ENCODE data around the gene FGF13. TPM values are rescaled to one million over a fixed set of nuclear protein-coding genes. Genes with fewer than 3 reads are reported as not detected.

FGF13 gene
- total and polyA plus RNA-seq, 4 donors = 0.51 to 2.2 (median 0.79) TPM

DNA sequence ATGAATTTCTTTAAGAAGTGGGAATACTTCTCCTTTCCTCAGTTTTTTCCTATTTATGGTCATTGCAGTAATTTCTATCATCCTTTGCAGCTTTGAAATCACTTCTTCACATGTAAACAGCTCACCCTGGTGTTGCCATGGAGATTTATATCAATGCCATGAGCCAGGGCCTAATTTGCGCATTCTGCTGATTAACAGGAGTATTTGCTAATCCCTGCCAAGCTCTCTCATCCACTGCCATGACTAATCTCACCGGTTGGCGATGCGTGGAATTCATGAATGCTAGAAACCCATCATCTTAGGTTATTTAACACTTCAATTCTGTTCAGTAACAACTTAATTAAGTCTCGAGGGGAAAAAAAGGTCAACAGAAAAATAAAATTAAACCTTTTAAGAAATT lies 11.8 kb upstream of the FGF13 start:
- WGBS = 84% methylated on average over 5 of the region's 5 CpGs
- no peak for DNase-seq (ENCODE audit: low spot score)
- Histone ChIP-seq H3K4me3 (ENCODE audit: low read depth in 1 of 3, low read length in 3 of 3) (no peak overlapping the region), H3K36me3 (ENCODE audit: control insufficient read depth in 4 of 4, insufficient read depth in 3 of 4, low read depth in 1 of 4, low read length in 3 of 4) (no peaks in the 10 kb centered on the region), H3K27me3 (ENCODE audit: control insufficient read depth in 4 of 4, insufficient read depth in 4 of 4, low read length in 3 of 4) (peaks cover 0 to 2% (median 0%) of the 10 kb centered on the region in 4 donors), H3K9me3 (ENCODE audit: control insufficient read depth in 4 of 4, low read length in 3 of 4) (no peaks in the 10 kb centered on the region), H3K9ac (ENCODE audit: low read depth in 1 of 2, low read length in 2 of 2) (no peak overlapping the region), H3K27ac (ENCODE audit: low read depth in 1 of 2, low read length in 2 of 2) (no peak overlapping the region), H3K4me1 (ENCODE audit: control insufficient read depth in 4 of 4, insufficient read depth in 4 of 4, low read length in 3 of 4) (no peaks in the 10 kb centered on the region)
- TF ChIP-seq SP1 (IDR thresholded peaks at IDR 0.05) = no peak
- no peak for TF ChIP-seq RXRA (IDR thresholded peaks at IDR 0.05)
- no peak for TF ChIP-seq ATF3 (IDR thresholded peaks at IDR 0.05)

DNA sequence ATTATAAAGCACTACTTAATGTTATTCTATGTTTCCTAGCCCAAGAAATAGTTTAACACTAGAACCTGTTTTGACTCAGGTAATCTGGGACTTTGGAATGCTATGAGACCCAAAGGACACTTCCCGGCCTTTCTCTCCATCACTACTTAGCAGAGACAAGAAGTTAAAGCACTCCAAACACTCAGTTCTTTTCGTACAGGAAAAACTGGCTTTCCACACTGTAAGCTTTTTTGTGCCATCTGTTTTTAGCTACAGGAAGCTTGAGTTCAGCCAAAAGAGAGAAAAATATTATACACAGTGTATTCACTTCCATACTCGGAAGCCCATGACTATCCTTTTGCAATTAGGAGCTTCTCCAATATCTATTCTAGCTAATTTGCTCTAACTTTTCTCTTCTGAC lies 7.9 kb upstream of the FGF13 start:
- TF ChIP-seq JUND (IDR thresholded peaks at IDR 0.05) (no peak), TAF1 (conservative IDR thresholded peaks at IDR 0.05) (no peak), HNF4G (IDR thresholded peaks at IDR 0.05) (no peak), FOXA1 (IDR thresholded peaks at IDR 0.05) (no peak)
- no peak for DNase-seq (ENCODE audit: low spot score)
- Histone ChIP-seq H3K9ac (ENCODE audit: low read depth in 1 of 2, low read length in 2 of 2) (no peak overlapping the region), H3K9me3 (ENCODE audit: control insufficient read depth in 4 of 4, low read length in 3 of 4) (no peaks in the 10 kb centered on the region), H3K4me1 (ENCODE audit: control insufficient read depth in 4 of 4, insufficient read depth in 4 of 4, low read length in 3 of 4) (no peaks in the 10 kb centered on the region), H3K27ac (ENCODE audit: low read depth in 1 of 2, low read length in 2 of 2) (no peak overlapping the region), H3K4me3 (ENCODE audit: low read depth in 1 of 3, low read length in 3 of 3) (no peak overlapping the region), H3K36me3 (ENCODE audit: control insufficient read depth in 4 of 4, insufficient read depth in 3 of 4, low read depth in 1 of 4, low read length in 3 of 4) (no peaks in the 10 kb centered on the region), H3K27me3 (ENCODE audit: control insufficient read depth in 4 of 4, insufficient read depth in 4 of 4, low read length in 3 of 4) (peaks cover 0 to 7% (median 0%) of the 10 kb centered on the region in 4 donors)
- WGBS = 66% methylated on average over 3 of the region's 3 CpGs

DNA sequence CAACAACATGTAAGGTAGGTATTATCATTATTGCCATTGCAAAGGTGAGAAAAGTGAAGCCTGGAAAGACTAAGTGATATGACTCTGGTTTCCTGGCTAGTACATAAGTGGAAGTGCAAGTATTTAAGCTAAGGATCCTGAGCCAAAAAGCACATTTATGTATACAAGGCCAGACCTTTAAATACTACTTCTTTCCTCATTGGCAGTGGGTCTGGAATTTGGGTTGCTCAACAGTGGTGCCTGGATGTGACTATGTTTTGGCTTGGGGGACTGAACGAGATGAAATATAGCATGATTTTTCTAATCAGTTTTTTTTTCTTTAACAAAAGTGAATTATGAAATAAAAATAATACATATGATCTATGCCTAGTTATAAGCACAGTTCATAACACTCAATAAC lies 7.4 kb upstream of the FGF13 start:
- DNase-seq (ENCODE audit: low spot score) = no peak
- H3K27me3 ChIP-seq (ENCODE audit: control insufficient read depth in 4 of 4, insufficient read depth in 4 of 4, low read length in 3 of 4) = peaks cover 0 to 7% (median 0%) of the 10 kb centered on the region in 4 donors
- 69% methylated on average over 1 of the region's 1 CpG for WGBS
- H3K9ac ChIP-seq (ENCODE audit: low read depth in 1 of 2, low read length in 2 of 2) = no peak overlapping the region
- H3K4me1 ChIP-seq (ENCODE audit: control insufficient read depth in 4 of 4, insufficient read depth in 4 of 4, low read length in 3 of 4) = no peaks in the 10 kb centered on the region
- H3K4me3 ChIP-seq (ENCODE audit: low read depth in 1 of 3, low read length in 3 of 3) = no peak overlapping the region
- no peaks in the 10 kb centered on the region for H3K9me3 ChIP-seq (ENCODE audit: control insufficient read depth in 4 of 4, low read length in 3 of 4)
- H3K27ac ChIP-seq (ENCODE audit: low read depth in 1 of 2, low read length in 2 of 2) = no peak overlapping the region
- H3K36me3 ChIP-seq (ENCODE audit: control insufficient read depth in 4 of 4, insufficient read depth in 3 of 4, low read depth in 1 of 4, low read length in 3 of 4) = no peaks in the 10 kb centered on the region
- TF ChIP-seq JUND (IDR thresholded peaks at IDR 0.05) (no peak), FOXA2 (IDR thresholded peaks at IDR 0.05) (no peak), GABPA (IDR thresholded peaks at IDR 0.05 in 1 of 2, conservative IDR thresholded peaks at IDR 0.05 in 1 of 2) (no peak), RXRA (IDR thresholded peaks at IDR 0.05) (no peak)

GRCh38 chrX:138710866-138711341 lies 613 bp downstream of the FGF13 start:
- Histone ChIP-seq H3K36me3 (ENCODE audit: control insufficient read depth in 4 of 4, insufficient read depth in 3 of 4, low read depth in 1 of 4, low read length in 3 of 4) (no peaks in the 10 kb centered on the region), H3K9ac (ENCODE audit: low read depth in 1 of 2, low read length in 2 of 2) (no peak overlapping the region), H3K4me1 (ENCODE audit: control insufficient read depth in 4 of 4, insufficient read depth in 4 of 4, low read length in 3 of 4) (peaks cover 3 to 12% (median 5%) of the 10 kb centered on the region in 4 donors), H3K27ac (ENCODE audit: low read depth in 1 of 2, low read length in 2 of 2) (no peak overlapping the region), H3K27me3 (ENCODE audit: control insufficient read depth in 4 of 4, insufficient read depth in 4 of 4, low read length in 3 of 4) (peaks cover 0 to 8% (median 3%) of the 10 kb centered on the region in 4 donors), H3K4me3 (ENCODE audit: low read depth in 1 of 3, low read length in 3 of 3) (peak overlapping the region in 1 of 3 donors; percentile 29), H3K9me3 (ENCODE audit: control insufficient read depth in 4 of 4, low read length in 3 of 4) (no peaks in the 10 kb centered on the region)
- no peak for TF ChIP-seq HNF4A (conservative IDR thresholded peaks at IDR 0.05)
- TF ChIP-seq YY1 (IDR thresholded peaks at IDR 0.05) = no peak
- TF ChIP-seq, protein P1, sequence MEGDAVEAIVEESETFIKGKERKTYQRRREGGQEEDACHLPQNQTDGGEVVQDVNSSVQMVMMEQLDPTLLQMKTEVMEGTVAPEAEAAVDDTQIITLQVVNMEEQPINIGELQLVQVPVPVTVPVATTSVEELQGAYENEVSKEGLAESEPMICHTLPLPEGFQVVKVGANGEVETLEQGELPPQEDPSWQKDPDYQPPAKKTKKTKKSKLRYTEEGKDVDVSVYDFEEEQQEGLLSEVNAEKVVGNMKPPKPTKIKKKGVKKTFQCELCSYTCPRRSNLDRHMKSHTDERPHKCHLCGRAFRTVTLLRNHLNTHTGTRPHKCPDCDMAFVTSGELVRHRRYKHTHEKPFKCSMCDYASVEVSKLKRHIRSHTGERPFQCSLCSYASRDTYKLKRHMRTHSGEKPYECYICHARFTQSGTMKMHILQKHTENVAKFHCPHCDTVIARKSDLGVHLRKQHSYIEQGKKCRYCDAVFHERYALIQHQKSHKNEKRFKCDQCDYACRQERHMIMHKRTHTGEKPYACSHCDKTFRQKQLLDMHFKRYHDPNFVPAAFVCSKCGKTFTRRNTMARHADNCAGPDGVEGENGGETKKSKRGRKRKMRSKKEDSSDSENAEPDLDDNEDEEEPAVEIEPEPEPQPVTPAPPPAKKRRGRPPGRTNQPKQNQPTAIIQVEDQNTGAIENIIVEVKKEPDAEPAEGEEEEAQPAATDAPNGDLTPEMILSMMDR (IDR thresholded peaks at IDR 0.05; ENCODE audit: low read depth, low read length, missing input control) = no peak
- no peak for TF ChIP-seq GABPA (IDR thresholded peaks at IDR 0.05 in 1 of 2, conservative IDR thresholded peaks at IDR 0.05 in 1 of 2)
- no peak for TF ChIP-seq TAF1 (conservative IDR thresholded peaks at IDR 0.05)
- TF ChIP-seq RAD21 (IDR thresholded peaks at IDR 0.05) = no peak
- TF ChIP-seq FOXA2 (IDR thresholded peaks at IDR 0.05) = no peak
- WGBS = 3% methylated on average over 50 of the region's 51 CpGs
- no peak for DNase-seq (ENCODE audit: low spot score)

Measured in liver (tissue), 9 donors.